GM20000 (cell line): ENCODE results near the gene ASIC1.

Experiments used
- DNase-seq: peaks from one replicate; pipeline ENCODE4 v3.0.0; 2012; ENCODE audit warnings: low spot score
- TF ChIP-seq, protein P1 (sequence below): IDR thresholded peaks from 2 replicates; pipeline ENCODE4 v1.5.1; 2012; ENCODE audit warnings: mild to moderate bottlenecking, control low read depth; ENCODE audit errors: extremely low read depth, missing control alignments

Gene ASIC1

DNA sequence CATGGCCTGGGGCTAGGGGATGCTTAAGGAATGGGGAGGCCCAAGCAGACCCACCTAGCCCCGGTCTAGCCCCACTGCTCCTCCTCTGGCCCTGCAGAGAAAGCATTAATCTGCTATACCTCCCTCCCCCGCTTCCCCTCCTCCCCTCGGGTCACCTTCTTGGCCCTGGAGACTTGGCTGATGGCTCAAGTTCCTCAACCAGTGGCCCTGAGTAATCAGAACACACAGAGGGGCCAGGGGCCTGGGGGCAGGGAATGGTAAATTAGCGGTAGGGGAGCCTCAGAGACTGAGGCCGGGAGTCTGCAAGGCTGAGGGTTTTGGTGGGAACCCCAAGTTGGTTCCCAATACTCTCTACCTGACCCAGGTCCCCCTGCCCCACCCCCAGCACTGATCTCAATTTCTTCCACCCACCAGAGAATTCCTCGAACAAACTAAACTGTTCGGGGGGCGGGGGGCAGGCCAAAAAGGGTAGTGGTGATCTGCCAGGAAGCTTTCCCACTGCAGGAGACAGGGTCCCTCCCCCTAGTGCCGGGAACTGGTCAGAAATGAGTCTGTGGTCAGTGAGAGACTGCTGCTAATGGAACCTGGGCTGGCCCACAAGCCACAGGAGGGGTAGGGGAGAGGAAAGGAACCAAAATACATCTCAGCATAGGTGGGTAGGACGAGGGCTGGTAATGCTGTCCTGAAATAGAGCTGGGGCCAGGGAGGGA is 15.0 kb downstream of the ASIC1 start:
- TF ChIP-seq, protein P1, sequence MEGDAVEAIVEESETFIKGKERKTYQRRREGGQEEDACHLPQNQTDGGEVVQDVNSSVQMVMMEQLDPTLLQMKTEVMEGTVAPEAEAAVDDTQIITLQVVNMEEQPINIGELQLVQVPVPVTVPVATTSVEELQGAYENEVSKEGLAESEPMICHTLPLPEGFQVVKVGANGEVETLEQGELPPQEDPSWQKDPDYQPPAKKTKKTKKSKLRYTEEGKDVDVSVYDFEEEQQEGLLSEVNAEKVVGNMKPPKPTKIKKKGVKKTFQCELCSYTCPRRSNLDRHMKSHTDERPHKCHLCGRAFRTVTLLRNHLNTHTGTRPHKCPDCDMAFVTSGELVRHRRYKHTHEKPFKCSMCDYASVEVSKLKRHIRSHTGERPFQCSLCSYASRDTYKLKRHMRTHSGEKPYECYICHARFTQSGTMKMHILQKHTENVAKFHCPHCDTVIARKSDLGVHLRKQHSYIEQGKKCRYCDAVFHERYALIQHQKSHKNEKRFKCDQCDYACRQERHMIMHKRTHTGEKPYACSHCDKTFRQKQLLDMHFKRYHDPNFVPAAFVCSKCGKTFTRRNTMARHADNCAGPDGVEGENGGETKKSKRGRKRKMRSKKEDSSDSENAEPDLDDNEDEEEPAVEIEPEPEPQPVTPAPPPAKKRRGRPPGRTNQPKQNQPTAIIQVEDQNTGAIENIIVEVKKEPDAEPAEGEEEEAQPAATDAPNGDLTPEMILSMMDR, result no peak
- DNase-seq, result no peak

DNA sequence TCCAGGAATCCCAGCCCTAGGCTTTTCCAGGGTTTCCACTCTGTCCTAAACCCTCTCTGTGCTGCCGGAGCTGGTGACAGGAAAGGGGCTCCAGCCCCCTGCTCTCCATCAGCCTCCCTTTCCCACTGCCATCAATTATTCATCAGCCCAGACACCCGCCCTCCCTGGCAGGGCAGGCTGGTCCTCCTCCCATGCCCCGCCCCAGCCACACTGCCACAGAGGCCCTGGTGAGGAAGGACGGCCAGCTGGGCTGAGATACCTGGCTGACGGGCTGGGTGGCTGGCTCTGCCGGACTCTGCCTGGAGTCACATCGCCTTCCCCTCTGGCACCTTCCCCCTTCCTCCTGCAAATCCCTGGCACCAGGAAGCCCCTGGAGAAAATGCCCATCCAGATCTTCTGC is 15.8 kb downstream of the ASIC1 start:
- DNase-seq, result no peak
- TF ChIP-seq, protein P1, result no peak

DNA sequence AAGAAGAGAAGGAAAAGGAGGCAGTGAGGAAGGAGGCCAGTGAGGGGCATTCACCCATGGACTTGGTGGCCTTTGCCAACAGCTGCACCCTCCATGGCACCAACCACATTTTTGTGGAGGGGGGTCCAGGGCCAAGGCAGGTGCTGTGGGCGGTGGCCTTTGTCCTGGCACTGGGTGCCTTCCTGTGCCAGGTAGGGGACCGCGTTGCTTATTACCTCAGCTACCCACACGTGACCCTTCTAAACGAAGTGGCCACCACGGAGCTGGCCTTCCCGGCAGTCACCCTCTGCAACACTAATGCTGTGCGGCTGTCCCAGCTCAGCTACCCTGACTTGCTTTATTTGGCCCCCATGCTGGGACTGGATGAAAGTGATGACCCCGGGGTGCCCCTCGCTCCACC is 16.3 kb downstream of the ASIC1 start:
- no peak for DNase-seq

DNA sequence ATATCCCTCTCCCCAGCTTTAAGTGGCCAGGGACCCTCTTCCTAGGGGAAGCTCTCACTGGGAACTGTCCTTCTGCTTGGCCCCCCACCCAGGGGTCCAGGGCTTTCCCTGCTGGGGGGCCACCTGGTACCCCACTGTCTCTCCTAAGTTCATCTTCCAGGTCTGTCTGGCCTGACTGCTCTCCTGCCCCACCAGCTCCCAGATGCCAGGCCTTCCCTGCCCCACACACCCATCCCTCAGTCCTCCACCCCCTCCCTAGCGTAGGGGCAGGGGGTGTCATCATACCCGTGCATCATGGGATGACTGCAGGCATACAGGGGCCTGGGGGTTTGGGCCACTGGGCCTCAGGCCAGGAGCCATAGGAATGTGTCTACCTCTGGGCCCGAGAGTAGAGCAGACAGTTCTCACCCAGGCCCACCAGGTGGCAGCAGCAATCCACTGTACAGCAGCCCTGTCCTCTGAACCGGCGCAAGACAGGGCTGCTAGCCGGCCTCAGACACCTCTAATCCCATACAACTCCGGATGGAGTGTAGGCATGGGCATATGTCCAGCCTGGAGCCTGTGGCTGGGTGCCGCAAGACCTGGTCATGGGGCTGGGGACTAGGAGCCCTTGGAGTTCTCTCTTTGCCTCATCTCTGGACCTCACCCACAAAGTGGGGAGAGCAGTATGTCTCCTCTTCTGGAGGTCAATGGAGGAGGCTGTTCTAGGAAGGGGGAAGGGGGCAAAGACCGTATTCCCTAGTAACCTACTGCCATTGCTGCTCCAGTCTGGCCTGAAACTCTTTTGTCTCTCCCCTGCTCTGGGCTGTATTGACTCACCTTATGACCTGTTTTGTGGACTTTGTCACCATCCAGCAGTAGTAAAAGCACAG is 17.8 kb downstream of the ASIC1 start:
- TF ChIP-seq, protein P1, result peak; percentile 93
- DNase-seq, result peak; percentile 89

More for the DNA sequence above, 16.3 kb downstream of the ASIC1 start:
- TF ChIP-seq, protein P1, result no peak

DNA sequence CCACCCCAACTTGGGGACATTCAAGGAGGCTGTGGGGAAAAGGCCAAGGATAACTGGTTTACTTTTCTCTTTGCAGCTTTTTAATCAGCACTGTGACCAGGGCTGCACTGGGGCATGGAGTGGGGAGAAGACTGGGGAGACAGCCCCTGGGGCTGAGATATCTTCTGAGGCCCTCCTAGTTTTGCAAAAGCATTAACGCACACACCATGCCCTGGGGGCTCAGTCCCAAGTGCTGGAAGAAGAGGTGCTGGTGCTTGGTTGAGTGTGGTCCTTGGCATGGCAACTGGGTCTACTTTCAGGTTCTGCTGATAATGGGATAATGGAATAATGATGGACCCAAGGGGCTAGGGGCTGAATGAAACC is 18.4 kb downstream of the ASIC1 start:
- no peak for DNase-seq
- TF ChIP-seq, protein P1, result no peak

DNA sequence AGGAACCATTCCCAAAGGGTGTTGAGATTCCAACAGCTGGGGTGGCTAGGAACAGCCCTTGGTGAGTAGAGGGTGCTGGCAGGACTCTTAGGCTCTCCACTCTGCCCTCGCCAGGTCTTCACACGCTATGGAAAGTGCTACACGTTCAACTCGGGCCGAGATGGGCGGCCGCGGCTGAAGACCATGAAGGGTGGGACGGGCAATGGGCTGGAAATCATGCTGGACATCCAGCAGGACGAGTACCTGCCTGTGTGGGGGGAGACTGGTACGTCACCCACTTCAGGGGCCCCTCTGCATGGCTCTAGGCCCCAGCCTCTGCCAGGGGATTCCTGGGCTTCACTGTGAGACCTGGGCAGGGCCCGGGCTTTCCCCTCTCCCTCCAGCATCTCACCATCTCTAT is 19.7 kb downstream of the ASIC1 start:
- TF ChIP-seq, protein P1, result no peak
- no peak for DNase-seq

DNA sequence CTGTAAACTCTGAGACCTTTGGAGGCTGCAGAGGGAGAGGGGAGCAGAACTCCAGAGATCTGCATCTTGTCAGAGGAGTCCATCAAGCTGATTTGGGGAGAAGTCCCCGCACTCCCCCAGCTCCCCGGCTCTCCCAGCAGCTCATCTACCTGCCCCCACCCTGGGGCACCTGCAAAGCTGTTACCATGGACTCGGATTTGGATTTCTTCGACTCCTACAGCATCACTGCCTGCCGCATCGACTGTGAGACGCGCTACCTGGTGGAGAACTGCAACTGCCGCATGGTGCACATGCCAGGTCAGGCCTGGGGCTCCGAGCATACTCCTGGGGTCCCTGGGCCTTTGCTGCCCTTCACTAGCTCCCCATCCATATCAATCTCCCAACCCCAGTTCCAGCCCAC is 20.9 kb downstream of the ASIC1 start:
- DNase-seq, result no peak
- TF ChIP-seq, protein P1, result no peak
